Measurements from ENCODE around the gene PERCC1. TPM values are rescaled to one million over a fixed set of nuclear protein-coding genes. Genes with fewer than 3 reads are reported as not detected.

The PERCC1 gene
- polyA plus RNA-seq, 12 donors: 0.20 to 0.33 (median 0.25) TPM; not detected in 8

- DNase-seq: peak; percentile 87
Observed at GRCh38 chr16:1408171-1408837, 22.6 kb upstream of the PERCC1 start.

GRCh38 chr16:1412847-1413246 lies 18.0 kb upstream of the PERCC1 start:
- DNase-seq: no peak

- peak; percentile 23 for DNase-seq
Observed at GRCh38 chr16:1413684-1414531, 17.0 kb upstream of the PERCC1 start.

GRCh38 chr16:1414532-1415260 lies 16.2 kb upstream of the PERCC1 start, which contains the start of gene UNKL:
UNKL (minus strand) TSS chr16:1414704; CDS start chr16:1414691, 13 bp downstream.
- DNase-seq: peak; percentile 68

GRCh38 chr16:1416521-1416941 lies 14.3 kb upstream of the PERCC1 start:
- no peak for DNase-seq

- no peak for DNase-seq
Observed at GRCh38 chr16:1420111-1420539, 10.8 kb upstream of the PERCC1 start.

GRCh38 chr16:1422076-1422475 lies 8.8 kb upstream of the PERCC1 start:
- no peak for DNase-seq

- DNase-seq: no peak
Observed at GRCh38 chr16:1424028-1424427, 6.8 kb upstream of the PERCC1 start.

GRCh38 chr16:1425616-1426370 lies 5.1 kb upstream of the PERCC1 start:
- DNase-seq: no peak

GRCh38 chr16:1426734-1427471 lies 4.0 kb upstream of the PERCC1 start:
- DNase-seq: no peak

- DNase-seq: no peak
Observed at GRCh38 chr16:1427473-1428461, 3.1 kb upstream of the PERCC1 start.

GRCh38 chr16:1428511-1428910 lies 2.4 kb upstream of the PERCC1 start:
- no peak for DNase-seq

- DNase-seq: no peak
Observed at GRCh38 chr16:1429012-1429411, 1.9 kb upstream of the PERCC1 start.

- no peak for DNase-seq
Observed at GRCh38 chr16:1429631-1430030, 1.2 kb upstream of the PERCC1 start.

- no peak for DNase-seq
Observed at GRCh38 chr16:1430214-1430758, 592 bp upstream of the PERCC1 start.

- DNase-seq: no peak
Observed at GRCh38 chr16:1431497-1432270, 806 bp downstream of the PERCC1 start.

- no peak for DNase-seq
Observed at GRCh38 chr16:1432388-1433262, 1.7 kb downstream of the PERCC1 start.

GRCh38 chr16:1433263-1433560 lies 2.3 kb downstream of the PERCC1 start:
- no peak for DNase-seq
